ENCODE results near the gene UNC5A. TPM values are rescaled to one million over a fixed set of nuclear protein-coding genes. Genes with fewer than 3 reads are reported as not detected.

The UNC5A gene
- total RNA-seq, 1 experiment from 2014 or later, result 10.1 TPM

DNA sequence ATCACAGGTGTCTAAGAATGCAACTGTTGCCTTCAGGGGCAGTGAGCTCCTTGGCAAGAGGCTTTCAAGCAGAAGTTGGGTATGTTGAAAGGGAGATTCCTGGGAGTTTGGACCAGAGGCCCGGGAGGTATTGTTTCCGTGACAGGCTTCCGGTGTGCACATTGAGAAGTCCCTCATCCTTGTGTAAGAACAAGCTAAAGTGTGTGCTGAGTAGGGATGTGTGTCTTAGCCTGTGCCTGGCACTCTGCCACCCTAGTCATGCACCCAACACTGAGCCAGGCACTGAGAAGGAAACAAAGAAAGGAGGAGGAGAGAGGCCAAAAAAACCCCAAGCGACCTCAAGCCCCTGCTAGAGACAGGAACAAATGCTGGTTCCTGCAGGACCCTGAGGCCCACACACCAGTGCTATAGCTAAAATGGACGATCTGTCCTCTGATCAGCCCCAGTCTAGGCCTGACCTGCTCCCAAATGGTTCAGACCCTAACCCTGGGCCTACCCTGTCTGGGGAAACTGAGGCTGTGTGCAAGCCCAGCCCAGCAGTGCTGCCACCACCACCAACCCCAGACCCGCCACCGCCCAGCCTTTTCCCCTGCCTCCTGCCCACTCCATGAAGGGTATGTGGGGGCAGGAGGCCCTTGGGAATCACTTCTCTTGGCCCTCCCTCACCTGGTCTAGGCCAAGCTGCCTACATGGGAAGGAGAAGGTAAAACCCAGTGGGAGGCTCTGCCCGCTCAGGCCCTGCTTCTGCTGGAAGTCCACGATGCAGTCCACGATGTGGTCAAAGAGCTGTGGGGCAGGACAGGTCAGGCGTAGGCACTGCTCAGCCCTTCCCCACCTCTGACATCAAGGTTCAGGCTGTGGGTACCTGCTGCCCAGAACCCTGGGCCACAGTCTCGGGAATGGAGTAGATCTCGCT lies 76.2 kb downstream of the UNC5A start:
- TF ChIP-seq ZNF274 (IDR thresholded peaks at IDR 0.05; ENCODE audit: low read depth, low read length), result no peak
- no peak for TF ChIP-seq EZH2 (IDR thresholded peaks at IDR 0.05)
- no peak for TF ChIP-seq RAD21 (IDR thresholded peaks at IDR 0.05; ENCODE audit: low read depth)
- no peak for TF ChIP-seq EZH2phosphoT487 (IDR thresholded peaks at IDR 0.05; ENCODE audit: borderline replicate concordance)
- TF ChIP-seq POLR2AphosphoS5 (IDR thresholded peaks at IDR 0.05; ENCODE audit: low read depth, low read length), result no peak
- TF ChIP-seq SRF (IDR thresholded peaks at IDR 0.05; ENCODE audit: low read depth), result no peak
- TF ChIP-seq, protein P1, sequence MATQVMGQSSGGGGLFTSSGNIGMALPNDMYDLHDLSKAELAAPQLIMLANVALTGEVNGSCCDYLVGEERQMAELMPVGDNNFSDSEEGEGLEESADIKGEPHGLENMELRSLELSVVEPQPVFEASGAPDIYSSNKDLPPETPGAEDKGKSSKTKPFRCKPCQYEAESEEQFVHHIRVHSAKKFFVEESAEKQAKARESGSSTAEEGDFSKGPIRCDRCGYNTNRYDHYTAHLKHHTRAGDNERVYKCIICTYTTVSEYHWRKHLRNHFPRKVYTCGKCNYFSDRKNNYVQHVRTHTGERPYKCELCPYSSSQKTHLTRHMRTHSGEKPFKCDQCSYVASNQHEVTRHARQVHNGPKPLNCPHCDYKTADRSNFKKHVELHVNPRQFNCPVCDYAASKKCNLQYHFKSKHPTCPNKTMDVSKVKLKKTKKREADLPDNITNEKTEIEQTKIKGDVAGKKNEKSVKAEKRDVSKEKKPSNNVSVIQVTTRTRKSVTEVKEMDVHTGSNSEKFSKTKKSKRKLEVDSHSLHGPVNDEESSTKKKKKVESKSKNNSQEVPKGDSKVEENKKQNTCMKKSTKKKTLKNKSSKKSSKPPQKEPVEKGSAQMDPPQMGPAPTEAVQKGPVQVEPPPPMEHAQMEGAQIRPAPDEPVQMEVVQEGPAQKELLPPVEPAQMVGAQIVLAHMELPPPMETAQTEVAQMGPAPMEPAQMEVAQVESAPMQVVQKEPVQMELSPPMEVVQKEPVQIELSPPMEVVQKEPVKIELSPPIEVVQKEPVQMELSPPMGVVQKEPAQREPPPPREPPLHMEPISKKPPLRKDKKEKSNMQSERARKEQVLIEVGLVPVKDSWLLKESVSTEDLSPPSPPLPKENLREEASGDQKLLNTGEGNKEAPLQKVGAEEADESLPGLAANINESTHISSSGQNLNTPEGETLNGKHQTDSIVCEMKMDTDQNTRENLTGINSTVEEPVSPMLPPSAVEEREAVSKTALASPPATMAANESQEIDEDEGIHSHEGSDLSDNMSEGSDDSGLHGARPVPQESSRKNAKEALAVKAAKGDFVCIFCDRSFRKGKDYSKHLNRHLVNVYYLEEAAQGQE (IDR thresholded peaks at IDR 0.05; ENCODE audit: low read depth), result no peak
- TF ChIP-seq, protein P2, sequence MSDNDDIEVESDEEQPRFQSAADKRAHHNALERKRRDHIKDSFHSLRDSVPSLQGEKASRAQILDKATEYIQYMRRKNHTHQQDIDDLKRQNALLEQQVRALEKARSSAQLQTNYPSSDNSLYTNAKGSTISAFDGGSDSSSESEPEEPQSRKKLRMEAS (IDR thresholded peaks at IDR 0.05), result no peak
- TF ChIP-seq JUND (IDR thresholded peaks at IDR 0.05), result no peak
- no peak for TF ChIP-seq SP1 (IDR thresholded peaks at IDR 0.05; ENCODE audit: low read depth)
- TF ChIP-seq, protein P3, sequence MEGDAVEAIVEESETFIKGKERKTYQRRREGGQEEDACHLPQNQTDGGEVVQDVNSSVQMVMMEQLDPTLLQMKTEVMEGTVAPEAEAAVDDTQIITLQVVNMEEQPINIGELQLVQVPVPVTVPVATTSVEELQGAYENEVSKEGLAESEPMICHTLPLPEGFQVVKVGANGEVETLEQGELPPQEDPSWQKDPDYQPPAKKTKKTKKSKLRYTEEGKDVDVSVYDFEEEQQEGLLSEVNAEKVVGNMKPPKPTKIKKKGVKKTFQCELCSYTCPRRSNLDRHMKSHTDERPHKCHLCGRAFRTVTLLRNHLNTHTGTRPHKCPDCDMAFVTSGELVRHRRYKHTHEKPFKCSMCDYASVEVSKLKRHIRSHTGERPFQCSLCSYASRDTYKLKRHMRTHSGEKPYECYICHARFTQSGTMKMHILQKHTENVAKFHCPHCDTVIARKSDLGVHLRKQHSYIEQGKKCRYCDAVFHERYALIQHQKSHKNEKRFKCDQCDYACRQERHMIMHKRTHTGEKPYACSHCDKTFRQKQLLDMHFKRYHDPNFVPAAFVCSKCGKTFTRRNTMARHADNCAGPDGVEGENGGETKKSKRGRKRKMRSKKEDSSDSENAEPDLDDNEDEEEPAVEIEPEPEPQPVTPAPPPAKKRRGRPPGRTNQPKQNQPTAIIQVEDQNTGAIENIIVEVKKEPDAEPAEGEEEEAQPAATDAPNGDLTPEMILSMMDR (IDR thresholded peaks at IDR 0.05 in 2 of 3, conservative IDR thresholded peaks at IDR 0.05 in 1 of 3; ENCODE audit: borderline replicate concordance in 1 of 3, insufficient read depth in 1 of 3, low read depth in 2 of 3, low read length in 2 of 3), result no peak
- TF ChIP-seq ELF1 (IDR thresholded peaks at IDR 0.05; ENCODE audit: borderline replicate concordance, low read depth), result no peak
- TF ChIP-seq ZFX (IDR thresholded peaks at IDR 0.05), result no peak
- no peak for TF ChIP-seq TCF7L2 (IDR thresholded peaks at IDR 0.05; ENCODE audit: borderline replicate concordance, extremely low read depth, insufficient read depth, insufficient read length)
- Histone ChIP-seq H3K36me3 (ENCODE audit: control insufficient read depth in 1 of 2, insufficient read depth in 2 of 2, low read length in 2 of 2) (no peaks in the 10 kb centered on the region), H3K4me3 (replicated peaks in 1 of 2; ENCODE audit: low read depth in 1 of 2, low read length in 2 of 2) (no peak overlapping the region), H3K27ac (ENCODE audit: low read depth, low read length) (no peak overlapping the region), H3K4me2 (ENCODE audit: low read length) (no peak overlapping the region), H3K9me2 (ENCODE audit: insufficient read depth) (no peaks in the 10 kb centered on the region), H3K27me3 (ENCODE audit: insufficient read depth, low read length) (no peaks in the 10 kb centered on the region), H3K9ac (ENCODE audit: low read length) (no peak overlapping the region), H3K4me1 (ENCODE audit: control insufficient read depth in 1 of 2, insufficient read depth in 2 of 2, low read length in 2 of 2) (no peaks in the 10 kb centered on the region), H2AFZ (ENCODE audit: low read depth, low read length, poor library complexity, severe bottlenecking) (no peak overlapping the region), H3K79me2 (ENCODE audit: insufficient read depth, low read length) (no peaks in the 10 kb centered on the region), H3K9me3 (ENCODE audit: control insufficient read depth in 1 of 2, insufficient read depth in 1 of 2, low read depth in 1 of 2, low read length in 2 of 2) (no peaks in the 10 kb centered on the region), H4K20me1 (ENCODE audit: insufficient read depth) (no peaks in the 10 kb centered on the region)
- CTCF ChIA-PET, result interaction anchor here (1.0 kb wide), 1 partner anchor 226 kb away, joined by 3 read pairs; no protein-coding TSS in a partner anchor
- RAD21 ChIA-PET (ENCODE audit: low non-redundant PET in 1 of 2, low total read pairs in 2 of 2, uncharacterized antibody in 2 of 2, unreplicated experiment in 2 of 2), result no interaction called here
- POLR2A ChIA-PET, result no interaction called here
- no peak for ATAC-seq
- BruUV-seq (replicated peaks), result no TSS peak
- no peak for DNase-seq (ENCODE audit: low read depth, low spot score)
- intact Hi-C loops (cut with micrococcal nuclease), result no loop called here
